Skeletal muscle cell (primary cell): Measurements from ENCODE around the gene SERTAD4.
A peak's percentile ranks its signal among the peaks of the same experiment; 100 is the strongest.

Source experiments
- DNase-seq: peaks from one replicate; pipeline ENCODE4 v3.0.0-alpha.2; 2010; ENCODE audit warnings: low read depth
- H3K4me3 ChIP-seq: 2 replicates; pipeline ENCODE4 v1.5.1; 2011; ENCODE audit warnings: low read depth, mild to moderate bottlenecking, control low read depth, low read length, moderate library complexity

The SERTAD4 gene

DNA sequence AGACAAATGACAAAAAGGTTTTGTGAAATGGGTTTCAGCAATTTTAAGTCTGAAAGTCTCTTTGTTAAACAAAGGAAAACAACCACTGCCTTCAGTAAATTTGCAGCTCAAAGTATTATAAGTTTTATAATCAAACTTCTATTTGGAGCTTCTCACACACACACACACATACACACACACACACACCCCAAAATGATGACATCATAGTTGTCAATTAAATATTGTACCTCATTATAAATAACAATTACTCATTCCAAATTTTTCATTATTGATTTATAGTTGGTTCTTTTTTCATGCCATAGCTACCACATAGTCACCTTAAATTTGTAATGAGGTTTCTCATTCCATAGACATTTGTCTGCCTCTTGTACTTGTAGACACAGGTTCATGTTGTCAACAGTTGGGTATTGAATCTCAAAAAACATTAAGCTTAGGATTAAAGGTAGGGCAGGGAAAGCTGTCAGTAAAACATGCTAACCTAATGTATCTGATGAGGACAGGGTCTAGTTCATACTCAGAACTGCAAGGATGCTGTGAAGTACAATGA is 2.4 kb upstream of the SERTAD4 start:
- no peak overlapping the region for H3K4me3 ChIP-seq
- no peak for DNase-seq

DNA sequence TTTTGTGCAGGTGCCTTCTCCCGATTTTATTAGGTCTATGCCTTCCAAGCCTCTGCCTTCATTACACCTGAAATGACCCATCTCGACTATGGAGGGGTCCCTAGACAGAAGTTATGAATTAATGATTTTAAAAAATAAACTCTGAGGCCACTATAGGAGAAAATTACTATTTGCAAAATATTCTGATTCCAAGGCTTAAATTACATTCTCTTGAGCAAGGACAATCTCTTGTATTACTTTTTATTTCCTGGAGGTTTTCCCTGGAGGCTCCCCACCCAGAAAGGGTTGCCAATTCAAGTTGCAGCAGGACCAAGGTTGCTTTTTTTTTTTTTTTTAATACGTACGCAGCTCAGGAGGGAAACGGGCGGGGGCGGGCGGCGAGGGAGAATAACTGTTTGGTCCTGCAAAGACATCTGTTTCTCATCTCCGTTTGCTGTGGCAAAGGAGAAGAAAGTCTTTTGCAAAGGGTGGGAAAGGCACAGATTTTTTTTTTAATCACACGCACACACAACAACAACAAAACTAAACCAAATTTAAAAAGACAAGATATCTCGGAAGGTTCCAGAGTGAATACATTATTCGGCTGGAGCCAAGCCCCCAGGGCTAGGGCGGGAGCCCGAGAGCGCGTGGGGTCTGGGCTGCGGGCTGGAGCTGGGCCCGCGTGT is 618 bp upstream of the SERTAD4 start:
- peak overlapping the region; percentile 47 for H3K4me3 ChIP-seq
- DNase-seq = no peak

GRCh38 chr1:210233216-210233494 is 559 bp downstream of the SERTAD4 start:
- DNase-seq = no peak
- H3K4me3 ChIP-seq = peak overlapping the region; percentile 47

DNA sequence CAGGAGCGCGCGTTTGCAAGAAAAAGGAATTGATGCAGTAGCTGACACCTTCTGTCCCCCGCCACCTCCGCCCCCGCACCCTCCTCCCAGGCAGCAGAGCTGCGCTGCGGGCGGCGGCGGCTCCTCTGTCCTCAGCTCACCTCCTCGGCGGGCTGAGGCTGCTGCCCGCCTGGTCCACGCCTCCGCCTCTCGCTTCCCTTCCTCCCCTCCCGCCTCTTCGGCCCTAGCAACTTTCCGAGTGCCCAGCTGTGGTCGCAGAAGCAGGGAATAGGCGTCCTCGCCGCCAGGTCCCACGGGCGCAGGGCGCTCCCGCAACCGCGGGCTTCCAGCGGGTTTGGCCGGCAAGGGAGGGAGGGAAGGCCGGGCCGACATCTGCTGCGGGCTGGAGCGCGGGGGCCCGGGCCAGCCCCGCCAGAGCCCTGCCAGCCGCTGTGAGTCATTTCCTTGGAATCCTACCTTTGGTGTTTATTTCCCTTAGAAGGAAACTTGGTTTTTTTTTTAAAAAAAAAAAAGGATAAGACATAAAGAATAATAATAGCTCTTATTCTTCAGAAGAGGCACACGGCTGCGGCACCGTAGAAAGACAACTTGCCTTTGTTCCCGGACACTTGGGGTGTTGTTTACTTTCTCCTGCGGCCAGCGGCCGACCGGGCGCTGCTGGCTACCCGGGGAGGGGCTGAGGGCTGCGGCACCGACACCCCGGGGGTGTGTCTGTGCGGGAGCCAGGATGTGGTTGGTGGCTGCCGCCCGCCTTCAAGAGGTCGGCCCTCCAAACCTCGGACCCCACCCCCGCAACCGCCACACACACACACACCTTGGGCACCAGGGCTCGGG is 1.1 kb downstream of the SERTAD4 start:
- no peak for DNase-seq
- peak overlapping the region; percentile 47 for H3K4me3 ChIP-seq

GRCh38 chr1:210234329-210234757 is 1.7 kb downstream of the SERTAD4 start:
- peak overlapping the region; percentile 47 for H3K4me3 ChIP-seq
- no peak for DNase-seq

DNA sequence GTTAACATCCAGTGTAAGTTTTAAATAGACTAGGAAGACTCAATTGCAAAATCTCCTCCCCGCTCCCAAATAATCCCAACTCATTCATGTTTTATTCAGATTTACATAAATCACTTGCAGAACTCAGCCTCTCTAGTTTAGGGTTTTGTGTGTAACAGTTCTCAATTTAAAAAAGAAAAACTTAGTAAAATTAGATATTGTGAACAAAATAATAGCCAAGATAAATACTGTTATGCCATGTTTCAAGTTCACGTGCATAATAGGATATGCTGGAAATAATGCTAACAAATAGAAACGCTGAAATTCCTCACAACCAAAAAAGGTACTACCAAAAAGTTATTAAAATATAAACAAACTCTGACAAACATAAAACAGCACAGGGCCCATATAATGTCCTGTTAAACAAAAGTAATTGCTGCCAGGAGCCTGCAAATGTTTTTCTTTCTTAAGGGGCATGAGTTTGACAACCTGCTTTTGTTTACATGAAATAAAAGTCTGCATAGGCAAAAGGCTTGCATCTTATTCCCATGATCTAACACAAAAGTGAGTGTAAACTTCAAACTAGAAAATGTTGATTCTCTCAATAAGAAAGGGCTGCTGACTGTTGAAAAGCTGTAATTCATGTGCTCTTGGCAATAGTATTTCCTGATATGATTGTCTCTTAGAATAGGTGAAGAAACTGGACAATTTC is 2.9 kb downstream of the SERTAD4 start:
- DNase-seq = no peak
- H3K4me3 ChIP-seq = no peak overlapping the region

DNA sequence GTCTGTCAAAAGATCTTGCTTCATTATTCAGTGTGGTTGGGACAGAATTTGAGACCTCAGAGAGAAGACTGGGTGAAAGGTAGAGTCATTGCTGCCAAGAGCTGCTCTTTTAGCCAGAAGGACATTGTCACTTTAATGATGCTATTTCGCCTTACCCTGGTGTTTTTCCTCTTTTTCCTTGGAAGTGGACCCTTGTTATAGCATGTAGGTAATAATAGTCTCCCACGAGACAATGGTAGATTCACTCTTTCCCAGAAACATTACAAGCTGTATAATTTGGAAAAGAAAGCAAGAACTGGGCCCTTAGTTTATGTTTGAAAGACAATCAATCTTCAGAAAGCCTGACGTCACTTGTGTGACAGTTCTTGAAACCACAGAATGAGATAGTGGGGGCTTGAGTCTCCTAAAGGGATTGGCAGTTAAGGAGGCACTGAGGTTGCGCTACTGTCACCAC is 3.8 kb downstream of the SERTAD4 start:
- DNase-seq = no peak
- H3K4me3 ChIP-seq = no peak overlapping the region

DNA sequence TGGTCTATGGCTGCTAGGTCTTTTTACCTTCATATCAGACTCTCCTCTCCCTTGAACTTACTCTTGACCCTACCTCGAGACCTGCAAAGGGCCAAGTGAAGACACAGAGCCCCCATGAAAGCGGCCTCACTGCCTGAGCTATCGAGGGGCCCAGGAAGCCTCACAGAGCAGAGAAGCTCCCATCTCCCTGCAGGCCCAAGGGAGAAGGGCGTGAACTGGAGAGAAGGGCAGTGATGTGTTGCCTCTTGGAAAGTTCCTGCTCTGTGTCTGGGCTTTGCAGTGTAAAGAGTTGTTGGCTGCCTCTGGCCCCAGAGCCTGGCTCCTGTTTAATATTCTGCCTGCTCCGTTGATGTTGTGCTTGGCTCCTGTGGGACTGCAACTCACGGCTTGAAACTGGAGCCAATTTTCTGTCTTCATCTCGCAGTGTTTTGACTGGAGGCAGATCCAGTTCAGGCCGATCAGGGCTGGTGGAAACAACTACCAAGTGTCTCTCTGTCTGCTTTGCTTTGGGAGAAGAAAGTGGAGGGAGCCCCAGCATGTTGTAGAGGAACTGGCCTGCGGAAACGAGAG is 4.3 kb downstream of the SERTAD4 start:
- H3K4me3 ChIP-seq = peak overlapping the region; percentile 3

GRCh38 chr1:210237479-210237878 is 4.9 kb downstream of the SERTAD4 start:
- no peak for DNase-seq
- H3K4me3 ChIP-seq = peak overlapping the region; percentile 3

More for the DNA sequence above, 4.3 kb downstream of the SERTAD4 start:
- peak; percentile 85 for DNase-seq

DNA sequence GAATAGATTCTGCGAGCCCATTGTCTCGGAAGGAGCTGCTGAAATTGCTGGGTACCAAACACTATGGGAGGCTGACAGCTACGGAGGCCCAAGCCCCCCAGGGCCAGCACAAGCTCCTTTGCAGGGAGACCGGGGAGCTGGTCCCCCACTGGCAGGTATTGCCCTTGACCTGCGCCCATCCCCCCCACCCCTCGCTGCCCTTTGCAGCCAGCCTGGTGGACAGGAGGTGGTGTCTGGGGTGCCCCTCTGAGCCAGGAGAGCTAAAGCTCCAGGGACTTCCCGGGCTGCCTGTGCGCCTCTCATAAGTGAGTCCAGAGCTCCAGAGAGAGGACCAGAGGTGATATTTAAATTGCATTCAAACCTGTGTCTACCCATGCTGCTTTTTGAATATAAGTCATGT is 5.4 kb downstream of the SERTAD4 start:
- no peak for DNase-seq
- H3K4me3 ChIP-seq = no peak overlapping the region

- no peak overlapping the region for H3K4me3 ChIP-seq
- DNase-seq = peak; percentile 82
Observed at GRCh38 chr1:210239349-210240111, 6.9 kb downstream of the SERTAD4 start.

- no peak for DNase-seq
- no peak overlapping the region for H3K4me3 ChIP-seq
Observed at GRCh38 chr1:210241121-210241520, 8.5 kb downstream of the SERTAD4 start.

- H3K4me3 ChIP-seq = no peak overlapping the region
- no peak for DNase-seq
Observed at GRCh38 chr1:210244746-210245367, 12.3 kb downstream of the SERTAD4 start.

DNA sequence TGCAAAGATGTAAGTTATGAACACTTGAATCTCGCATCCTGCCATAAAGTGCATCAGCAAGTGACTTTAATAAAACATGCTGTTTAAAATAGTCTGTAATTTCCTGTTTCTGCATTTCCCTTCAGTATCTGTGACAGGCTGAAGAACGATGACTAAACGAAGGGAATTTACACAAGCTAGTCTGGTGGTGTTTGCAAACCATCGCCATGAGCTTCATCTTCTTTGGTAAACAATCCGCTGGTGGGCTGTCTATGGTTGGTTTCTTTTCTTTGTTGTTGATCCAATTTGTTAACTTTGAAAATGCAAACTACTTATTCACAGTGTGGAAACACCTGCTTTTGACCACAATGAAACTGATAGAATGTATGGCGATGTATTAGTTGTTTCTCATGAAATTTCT is 13.9 kb downstream of the SERTAD4 start:
- DNase-seq = no peak
- H3K4me3 ChIP-seq = no peak overlapping the region

DNA sequence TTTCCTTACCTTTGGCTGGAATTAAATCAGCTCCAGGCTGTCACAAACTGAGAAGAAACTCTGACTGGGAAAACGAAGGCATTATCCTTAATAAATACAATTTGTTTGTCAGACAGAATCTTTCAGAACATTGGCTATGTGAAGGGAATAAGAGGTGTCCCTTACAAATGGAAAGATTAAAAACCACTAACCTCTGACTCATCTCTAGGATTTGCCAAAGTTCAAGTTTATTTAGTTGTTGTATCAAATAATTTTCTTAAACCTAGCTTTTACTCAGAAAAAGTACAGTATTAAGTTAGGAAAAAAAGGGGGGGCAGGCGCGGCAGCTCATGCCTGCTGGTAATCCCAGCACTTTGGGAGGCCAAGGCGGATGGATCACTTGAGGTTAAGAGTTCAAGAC is 15.7 kb downstream of the SERTAD4 start:
- DNase-seq = no peak
- H3K4me3 ChIP-seq = no peak overlapping the region

DNA sequence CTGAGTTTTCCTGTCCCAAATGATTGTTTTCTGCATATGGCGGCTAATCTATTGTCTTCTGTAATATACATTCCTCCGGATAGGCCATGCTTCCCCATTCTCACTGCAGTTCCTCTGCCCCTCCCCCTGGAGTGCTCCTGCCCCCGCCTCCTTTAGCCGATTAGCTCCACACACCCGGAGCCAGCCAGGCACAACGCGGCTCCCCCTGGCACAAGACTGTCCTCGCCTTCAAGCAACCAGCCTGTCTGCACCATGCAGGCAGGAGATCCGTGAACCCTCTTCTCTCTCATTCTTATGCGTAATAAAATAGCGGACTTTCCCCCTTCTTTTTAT is 18.0 kb downstream of the SERTAD4 start:
- no peak overlapping the region for H3K4me3 ChIP-seq
- no peak for DNase-seq

GRCh38 chr1:210250998-210251679 is 18.5 kb downstream of the SERTAD4 start:
- H3K4me3 ChIP-seq = peak overlapping the region; percentile 39
- DNase-seq = no peak
